ENCODE measurements around the gene PHLDB3.

DNA sequence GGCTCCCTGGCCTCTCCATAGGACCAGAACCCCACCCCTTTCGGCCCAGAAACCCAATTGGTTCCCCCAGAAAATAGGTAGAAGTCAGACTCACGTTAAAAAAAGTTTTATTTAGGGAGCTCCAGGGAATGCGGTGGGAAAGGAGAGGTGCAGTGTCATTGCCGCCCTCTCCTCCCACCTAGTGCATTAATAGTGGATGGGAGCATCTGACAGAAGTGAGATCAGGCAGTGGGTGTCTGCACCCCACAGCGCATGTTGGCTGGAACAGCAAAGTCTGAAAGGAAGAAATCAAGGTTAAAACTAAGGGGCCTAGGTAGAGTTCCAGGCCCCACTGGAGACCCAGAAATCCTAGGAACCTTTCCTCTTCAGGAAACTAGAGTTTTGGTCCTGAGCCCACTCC lies 2.1 kb upstream of the PHLDB3 start:
- TF ChIP-seq CTCF (IDR thresholded peaks at IDR 0.05; ENCODE audit: poor library complexity, severe bottlenecking) (no peak), POLR2AphosphoS5 (IDR thresholded peaks at IDR 0.05) (no peak)

Data from neural cell (in vitro differentiated cells).